GM12874 (cell line): ENCODE measurements around the gene DAZAP2.

Source experiments
- CTCF ChIP-seq: IDR thresholded peaks from 2 replicates; pipeline ENCODE4 v1.5.1; 2011; ENCODE audit warnings: low read depth, mild to moderate bottlenecking, control low read depth, low read length, moderate library complexity; ENCODE audit not compliant: insufficient read depth

DAZAP2 gene

GRCh38 chr12:51218607-51219161 is 19.9 kb upstream of the DAZAP2 start:
- TF ChIP-seq CTCF = no peak

GRCh38 chr12:51219322-51219721 is 19.3 kb upstream of the DAZAP2 start:
- no peak for TF ChIP-seq CTCF

GRCh38 chr12:51222461-51222860 is 16.2 kb upstream of the DAZAP2 start:
- no peak for TF ChIP-seq CTCF

- no peak for TF ChIP-seq CTCF
Observed at GRCh38 chr12:51224625-51225024, 14.0 kb upstream of the DAZAP2 start.

- TF ChIP-seq CTCF = no peak
Observed at GRCh38 chr12:51225234-51225633, 13.4 kb upstream of the DAZAP2 start.

GRCh38 chr12:51225771-51226170 is 12.9 kb upstream of the DAZAP2 start:
- no peak for TF ChIP-seq CTCF

GRCh38 chr12:51227962-51228361 is 10.7 kb upstream of the DAZAP2 start:
- no peak for TF ChIP-seq CTCF
